Kasumi-1 (cell line): Measurements from ENCODE around the gene KRT9.
"Not testable (repeated sequence)": the region's sequence is repeated elsewhere in the genome, so short reads cannot be mapped to it uniquely, and the experiment has no call there.

Experiments
- DNase-seq, 2 experiments: peaks; one replicate each; lab custom pipeline; 2025; lab: John Stamatoyannopoulos, UW

Gene KRT9

GRCh38 chr17:41547378-41547841 is 24.4 kb downstream of the KRT9 start:
- DNase-seq: no peak

DNA sequence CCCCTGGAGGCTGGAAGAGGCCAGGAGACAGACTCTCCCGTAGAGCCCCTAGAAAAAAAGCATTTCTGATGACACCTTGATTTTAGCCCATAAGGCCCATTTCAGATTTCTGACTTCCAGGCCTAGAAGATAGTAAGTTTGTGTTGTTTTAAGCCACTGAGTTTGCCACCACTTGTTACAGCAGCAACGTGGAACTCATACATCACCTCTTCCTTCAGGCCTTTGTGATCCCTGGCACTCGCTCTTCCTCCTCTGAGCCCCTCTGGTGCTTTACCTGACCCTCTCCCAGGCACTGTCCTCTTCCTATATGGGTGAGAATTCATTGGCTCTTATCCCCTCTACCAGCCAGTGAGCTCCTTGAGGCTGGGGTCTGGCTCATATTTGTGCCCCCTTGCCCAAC is 25.0 kb downstream of the KRT9 start:
- DNase-seq: no peak

DNA sequence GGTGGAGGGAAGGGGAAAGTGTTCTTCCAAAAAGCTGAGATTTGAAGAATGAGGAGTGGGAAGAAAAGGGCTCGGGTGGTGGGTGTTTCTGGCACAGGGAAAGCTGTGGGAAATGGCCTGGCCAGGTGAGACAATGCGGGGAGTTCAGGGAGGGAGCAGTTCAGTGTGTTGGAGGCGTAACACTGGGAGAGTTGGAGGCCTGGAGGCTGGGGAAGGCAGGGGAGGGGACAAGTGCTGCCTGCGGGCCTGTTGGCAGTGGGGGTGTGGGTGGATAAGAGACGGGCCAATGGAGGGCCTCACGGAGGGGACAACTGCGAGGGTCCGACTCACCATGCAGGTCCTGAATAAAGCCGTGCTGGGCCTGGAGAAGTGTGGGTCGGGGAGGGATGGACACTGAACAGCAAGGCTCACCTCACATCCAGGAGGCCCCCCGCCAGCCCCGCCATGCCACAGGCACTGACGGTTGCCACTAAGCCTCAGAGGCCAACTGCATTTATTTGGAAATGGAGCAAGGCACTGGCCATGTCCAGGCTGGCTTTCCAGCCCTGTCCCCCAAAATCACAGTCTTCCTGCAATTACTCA is 25.9 kb downstream of the KRT9 start:
- DNase-seq: no peak

DNA sequence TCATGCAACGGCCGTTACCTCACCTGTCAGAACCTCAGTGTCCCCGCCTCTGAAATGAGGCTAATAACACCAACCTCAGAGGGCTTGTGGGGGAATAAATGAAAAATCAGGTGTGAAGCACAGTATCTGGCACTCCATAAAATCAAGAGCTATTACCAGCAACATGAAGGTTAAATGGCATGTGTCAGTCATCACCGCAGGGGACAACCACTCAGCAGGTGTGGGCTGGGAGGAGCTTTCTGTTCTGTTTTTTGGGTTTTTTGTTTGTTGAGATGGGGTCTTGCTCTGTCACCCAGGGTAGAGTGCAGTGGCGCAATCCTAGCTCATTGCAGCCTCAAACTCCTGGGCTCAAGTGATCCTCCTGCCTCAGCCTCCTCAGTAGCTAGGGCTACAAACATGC is 26.9 kb downstream of the KRT9 start:
- DNase-seq: no peak

DNA sequence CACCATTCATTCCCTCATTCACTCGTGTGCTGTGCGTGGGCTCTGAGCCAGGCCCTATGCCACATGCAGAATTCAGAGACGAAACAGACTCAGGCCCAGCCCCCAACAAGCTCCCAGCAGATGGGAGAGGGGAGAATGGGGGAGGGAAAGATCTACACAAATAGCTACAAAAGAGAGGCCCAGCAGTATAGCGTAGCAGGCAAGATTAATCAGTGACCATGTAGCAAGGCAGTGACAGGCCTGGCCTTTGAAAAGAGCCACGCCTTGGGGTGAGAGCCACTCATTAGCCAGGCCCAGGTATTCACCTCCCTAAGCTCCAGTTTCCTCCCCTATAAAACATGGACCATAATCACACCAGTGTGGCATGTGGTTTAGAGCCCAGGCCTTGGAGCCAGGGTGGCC is 27.4 kb downstream of the KRT9 start:
- DNase-seq: no peak

DNA sequence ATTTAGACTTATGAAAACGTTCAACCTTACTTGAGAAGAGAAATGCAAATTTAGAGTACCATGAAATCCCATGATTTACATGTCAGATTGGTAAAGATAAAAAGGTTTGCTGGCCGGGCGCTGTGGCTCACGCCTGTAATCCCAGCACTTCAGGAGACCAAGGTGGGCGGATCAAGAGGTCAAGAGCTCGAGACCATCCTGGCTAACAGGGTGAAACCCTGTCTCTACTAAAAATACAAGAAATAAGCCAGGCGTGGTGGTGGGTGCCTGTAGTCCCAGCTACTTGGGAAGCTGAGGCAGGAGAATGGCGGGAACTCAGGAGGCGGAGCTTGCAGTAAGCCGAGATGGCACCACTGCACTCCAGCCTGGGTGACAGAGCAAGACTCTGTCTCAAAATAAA is 29.1 kb downstream of the KRT9 start:
- DNase-seq: not testable (repeated sequence)

- no peak for DNase-seq
These were observed 29.5 kb downstream of the KRT9 start for GRCh38 chr17:41542357-41542756.

GRCh38 chr17:41540921-41541625 is 30.8 kb downstream of the KRT9 start:
- no peak for DNase-seq

DNA sequence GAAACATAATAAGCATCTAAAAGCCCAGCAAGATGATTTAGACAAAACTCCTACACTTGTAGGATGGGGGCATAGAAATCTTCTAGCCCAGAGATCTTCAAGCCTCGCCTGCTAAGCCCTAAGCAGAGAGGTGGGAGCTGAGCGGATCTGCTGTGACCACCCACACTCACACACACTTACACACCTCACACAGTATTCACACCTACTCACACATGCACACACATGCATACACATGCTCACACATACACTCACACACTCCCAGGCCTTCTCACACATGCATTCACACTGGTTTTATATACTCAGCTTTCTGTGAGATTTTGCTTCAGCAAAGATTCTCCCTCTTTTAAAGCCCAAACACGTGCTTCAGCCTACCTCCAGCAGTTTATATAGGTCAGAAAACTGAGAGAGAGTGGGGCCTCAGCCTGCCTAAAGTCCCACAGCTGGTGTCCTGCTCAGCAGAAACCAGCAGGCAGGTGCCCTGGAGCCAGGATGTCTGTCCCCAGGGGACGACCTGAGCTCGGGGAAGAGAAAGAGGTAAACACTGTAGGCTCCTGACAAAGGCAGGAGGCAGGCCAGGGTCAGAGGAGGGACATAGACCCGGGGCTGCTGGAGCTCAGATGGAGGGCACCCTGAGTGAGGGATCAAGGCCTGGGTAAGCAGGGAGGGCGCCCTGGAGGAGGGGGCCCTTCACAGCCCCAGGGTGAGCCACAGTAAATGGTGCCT is 31.7 kb downstream of the KRT9 start:
- DNase-seq: no peak

- no peak for DNase-seq
These were observed 32.8 kb downstream of the KRT9 start for GRCh38 chr17:41539071-41539492.

DNA sequence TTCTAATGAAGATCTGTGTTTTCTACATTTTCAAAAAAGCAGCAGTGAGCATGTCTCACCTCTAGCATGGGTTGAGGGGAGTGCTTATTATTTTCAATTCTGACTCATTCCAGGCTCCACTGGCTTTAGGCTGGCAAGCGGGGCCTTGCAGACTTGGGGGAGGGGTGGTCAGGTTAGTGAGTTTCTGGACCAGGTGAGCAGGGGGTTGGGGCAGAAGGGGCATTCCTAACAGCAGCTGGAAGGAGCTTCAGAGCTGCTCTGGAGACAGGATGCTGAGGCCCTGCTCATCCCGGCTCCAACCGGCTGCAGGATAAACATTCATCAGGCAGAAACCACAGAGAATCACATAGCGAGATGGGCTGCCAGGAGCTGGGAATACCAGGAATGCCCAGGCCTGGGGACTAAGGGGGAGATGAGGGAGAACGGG is 33.3 kb downstream of the KRT9 start:
- DNase-seq: no peak

DNA sequence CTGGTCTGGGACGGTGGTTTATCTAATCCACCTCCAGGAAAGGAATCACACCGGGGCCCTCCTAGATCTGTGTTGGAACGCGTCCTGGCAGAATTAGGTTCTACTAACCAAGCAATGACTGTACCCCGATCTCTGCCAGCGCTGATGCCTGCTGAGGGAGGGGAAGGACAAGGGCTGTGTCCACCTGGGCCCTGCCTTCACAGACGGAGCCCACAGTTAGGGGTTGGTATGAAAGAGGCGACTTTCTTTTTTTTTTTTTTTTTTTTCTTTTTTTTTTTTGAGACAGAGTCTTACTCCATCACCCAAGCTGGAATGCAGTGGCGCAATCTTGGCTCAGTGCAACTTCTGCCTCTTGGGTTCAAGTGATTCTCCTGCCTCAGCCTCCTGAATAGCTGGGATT is 33.9 kb downstream of the KRT9 start:
- no peak for DNase-seq

GRCh38 chr17:41537614-41537954 is 34.3 kb downstream of the KRT9 start:
- no peak for DNase-seq

GRCh38 chr17:41536741-41537613 is 34.9 kb downstream of the KRT9 start:
- no peak for DNase-seq

DNA sequence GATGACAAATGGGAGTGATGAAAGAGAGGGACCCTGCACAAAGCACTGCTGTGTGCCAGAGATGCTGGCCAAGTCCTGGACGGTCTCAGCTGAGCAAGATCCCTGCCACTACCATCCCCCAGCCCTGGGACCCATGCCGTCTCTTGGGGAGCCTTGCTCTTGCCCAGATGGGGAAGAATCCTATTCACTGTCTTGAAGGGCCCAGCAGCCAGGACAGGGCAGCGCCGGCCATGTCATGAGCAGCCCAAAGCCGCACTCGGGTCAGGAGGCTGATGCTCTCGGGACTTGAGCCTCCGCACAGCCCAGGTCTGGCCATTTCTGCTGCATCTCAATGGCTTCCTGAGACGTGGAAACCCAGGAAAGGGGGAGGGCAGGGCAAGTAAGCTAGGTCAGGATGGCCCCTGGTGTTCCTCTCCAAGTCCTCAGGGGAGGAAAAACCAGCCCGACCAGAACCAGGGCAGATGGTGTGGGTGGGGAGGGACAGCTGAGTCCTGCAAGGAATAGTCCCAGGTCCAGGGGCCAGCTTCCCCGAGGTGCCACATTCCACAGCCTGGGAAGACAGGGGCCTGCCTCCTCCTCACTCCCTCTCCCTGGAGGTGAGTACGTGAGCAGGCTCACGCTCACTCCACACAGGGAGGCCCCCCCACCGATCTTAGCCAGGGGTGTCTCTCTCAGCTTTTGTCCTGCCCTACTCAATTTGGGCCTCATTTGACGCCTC is 35.9 kb downstream of the KRT9 start:
- no peak for DNase-seq

GRCh38 chr17:41534899-41535546 is 36.8 kb downstream of the KRT9 start:
- no peak for DNase-seq

DNA sequence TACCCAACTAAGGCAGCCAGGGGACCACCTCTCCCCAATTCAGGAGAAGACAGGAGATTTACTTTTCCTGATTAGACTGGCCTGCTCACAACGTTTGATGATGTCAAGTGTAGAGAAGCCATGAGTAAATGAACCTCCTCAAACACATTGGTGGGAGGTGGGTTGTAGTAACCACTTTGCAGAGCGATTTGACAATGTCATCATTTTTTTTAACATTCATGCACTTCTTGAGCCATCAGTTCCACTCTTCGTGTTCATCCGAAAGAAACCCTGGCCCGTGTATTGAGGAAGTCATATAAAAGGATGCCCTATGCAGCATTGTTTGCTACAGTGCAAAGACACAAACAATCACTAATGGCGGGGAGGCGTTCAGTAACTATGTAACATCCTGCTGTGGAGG is 38.2 kb downstream of the KRT9 start:
- DNase-seq: no peak

GRCh38 chr17:41532947-41533570 is 38.8 kb downstream of the KRT9 start:
- DNase-seq: no peak

DNA sequence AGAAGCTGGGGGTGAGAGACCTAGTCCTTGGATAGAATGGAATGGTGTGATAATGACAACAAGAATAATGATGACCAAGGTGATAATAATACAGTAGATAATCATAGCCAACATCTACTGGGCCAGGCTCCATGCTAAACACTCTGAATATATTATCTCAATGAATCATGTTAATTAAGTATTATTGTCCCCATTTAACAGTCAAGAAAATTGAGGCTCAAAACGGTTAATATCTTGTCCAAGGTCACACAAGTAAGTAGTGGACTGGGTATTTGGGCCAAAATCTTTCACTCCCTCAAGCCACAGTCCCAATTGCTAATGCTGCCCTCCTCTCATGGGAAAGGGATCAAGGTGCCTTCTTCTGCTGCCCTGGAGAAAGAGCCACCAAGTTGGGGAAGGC is 39.9 kb downstream of the KRT9 start:
- no peak for DNase-seq
